Right lobe of liver (tissue), 6 donors: ENCODE results near the gene MAPKAPK5. TPM values are rescaled to one million over a fixed set of nuclear protein-coding genes. Genes with fewer than 3 reads are reported as not detected.

Source experiments
- ATAC-seq, 4 donors: fragments of 200-7000 bp; cut with Tn5 transposase; one replicate each; pipeline ENCODE4 v1.9.1; 2020; ENCODE audit warnings: mild to moderate bottlenecking in 4 of 4, moderate library complexity in 4 of 4
- DNase-seq, 3 donors: peaks; one replicate each; pipeline ENCODE4 v3.0.0-alpha.2; 2020
- H3K27ac ChIP-seq, 3 donors: fragments of 200-600 bp; one replicate each; pipeline ENCODE4 v1.8.0; 2022
- H3K27me3 ChIP-seq, 2 donors: fragments of 200-600 bp; one replicate each; pipeline ENCODE4 v1.8.0; 2022
- H3K36me3 ChIP-seq, 4 donors: fragments of 200-600 bp; sonication (generic) in 1 of 4; one replicate each; pipeline versions ENCODE4 v1.5.1 to v1.8.0; 2017 to 2022; ENCODE audit warnings: control low read depth in 1 of 4
- H3K4me1 ChIP-seq, 4 donors: fragments of 200-600 bp; sonication (generic) in 1 of 4; one replicate each; pipeline versions ENCODE4 v1.5.1 to v1.8.0; 2017 to 2022; ENCODE audit warnings: control low read depth in 1 of 4
- H3K4me3 ChIP-seq, 3 donors: fragments of 200-600 bp; one replicate each; pipeline ENCODE4 v1.8.0; 2022
- H3K9me3 ChIP-seq, 4 donors: fragments of 200-600 bp; sonication (generic) in 1 of 4; one replicate each; pipeline versions ENCODE4 v1.5.1 to v1.8.0; 2017 to 2022; ENCODE audit warnings: control low read depth in 1 of 4
- CTCF ChIP-seq, 4 donors: fragments of 200-600 bp in 3 of 4; fragments of 450-650 bp in 1 of 4; IDR thresholded peaks; one replicate each; pipeline versions ENCODE4 v1.5.1 to v1.8.0; 2016 to 2022; ENCODE audit warnings: antibody characterized with exemption in 4 of 4, mild to moderate bottlenecking in 2 of 4
- POLR2A ChIP-seq: fragments of 450-650 bp; IDR thresholded peaks from one replicate; pipeline ENCODE4 v1.6.1; 2017; ENCODE audit warnings: antibody characterized with exemption, mild to moderate bottlenecking
- WGBS: methylation state at CpG from one replicate; pipeline ENCODE4 v1.1.6; 2018; ENCODE audit warnings: low coverage, low lambda C conversion rate; ENCODE audit not compliant: insufficient coverage; ENCODE audit errors: missing lambda C conversion rate; 5-methylcytosine and 5-hydroxymethylcytosine counted together
- intact Hi-C, 2 donors: fragments of 100-400 bp; cut with DNase I; formaldehyde crosslinking; loops; one replicate each; pipeline versions ENCODE4 v1.11.2 to v1.14.1; 2022
- total RNA-seq, 6 experiments: library from RNA; depleted of rRNA in 2 of 6; stranded (reverse); fragments of >200 nt in 2 of 6; fragmentation: NEBNext Ultra II Directional in 3 of 6; extraction: Animal tissue kit (Norgen Biotek cat#: 25700) in 3 of 6; gene quantifications; one replicate each; pipeline versions ENCODE4 v1.1.0 to v1.2.4, GENCODE V29; 2016 to 2023
- donor health status: DM: no; HTN: yes; CAD: no.
- donor health status: DM: no; HTN: no; CAD: no.
- donor health status: DM: no; HTN: no; CAD: no.
- donor health status: DM: no; HTN: yes; CAD: no.
- donor health status: DM: no; HTN: yes; CAD: no.

Gene MAPKAPK5
- total RNA-seq, 6 experiments from 2014 or later = 18.0 to 28.1 (median 19.9) TPM

GRCh38 chr12:111838353-111838752 lies 3.7 kb upstream of the MAPKAPK5 start:
- ATAC-seq (no peak), DNase-seq (no peak)
- Histone ChIP-seq H3K4me3 (no peak overlapping the region), H3K4me1 (peaks cover 0 to 15% (median 6%) of the 10 kb centered on the region in 4 donors), H3K27ac (no peak overlapping the region), H3K27me3 (no peaks in the 10 kb centered on the region), H3K9me3 (no peaks in the 10 kb centered on the region), H3K36me3 (no peaks in the 10 kb centered on the region)
- intact Hi-C loops = no loop called here
- WGBS = 88% methylated on average over 3 of the region's 3 CpGs
- no peak for TF ChIP-seq POLR2A
- TF ChIP-seq CTCF (IDR thresholded peaks at IDR 0.05) = no peak

- intact Hi-C loops = no loop called here
- TF ChIP-seq CTCF (IDR thresholded peaks at IDR 0.05) = no peak
- no peak for TF ChIP-seq POLR2A
- H3K36me3 ChIP-seq = no peaks in the 10 kb centered on the region
- H3K4me3 ChIP-seq = peak overlapping the region; percentile 62 to 98 (median 94)
- H3K27me3 ChIP-seq = no peaks in the 10 kb centered on the region
- ATAC-seq = no peak
- H3K9me3 ChIP-seq = no peaks in the 10 kb centered on the region
- peaks cover 0 to 22% (median 11%) of the 10 kb centered on the region in 4 donors for H3K4me1 ChIP-seq
- WGBS = 39% methylated on average over 11 of the region's 11 CpGs
- peak overlapping the region in 2 of 3 donors; percentile 12 to 93 for H3K27ac ChIP-seq
- no peak for DNase-seq
Measured at GRCh38 chr12:111840807-111841206, 1.2 kb upstream of the MAPKAPK5 start.

- peaks cover 0 to 22% (median 11%) of the 10 kb centered on the region in 4 donors for H3K4me1 ChIP-seq
- H3K27me3 ChIP-seq = no peaks in the 10 kb centered on the region
- H3K27ac ChIP-seq = peak overlapping the region; percentile 87 to 94 (median 93)
- intact Hi-C loops = no loop called here
- DNase-seq (no peak), ATAC-seq (no peak)
- TF ChIP-seq CTCF (IDR thresholded peaks at IDR 0.05) (no peak), POLR2A (no peak)
- 2% methylated on average over 13 of the region's 13 CpGs for WGBS
- no peaks in the 10 kb centered on the region for H3K36me3 ChIP-seq
- H3K4me3 ChIP-seq = peak overlapping the region; percentile 62 to 98 (median 94)
- no peaks in the 10 kb centered on the region for H3K9me3 ChIP-seq
Measured at GRCh38 chr12:111841236-111841749, 735 bp upstream of the MAPKAPK5 start.

- peak overlapping the region; percentile 62 to 98 (median 94) for H3K4me3 ChIP-seq
- 2% methylated on average over 6 of the region's 44 CpGs for WGBS
- no peaks in the 10 kb centered on the region for H3K9me3 ChIP-seq
- intact Hi-C loops = no loop called here
- ATAC-seq = peak; percentile 21 to 44 (median 28)
- peak; percentile 31 to 60 (median 53) for DNase-seq
- H3K4me1 ChIP-seq = peaks cover 0 to 22% (median 11%) of the 10 kb centered on the region in 4 donors
- no peak for TF ChIP-seq CTCF (IDR thresholded peaks at IDR 0.05)
- no peak for TF ChIP-seq POLR2A
- H3K27ac ChIP-seq = peak overlapping the region; percentile 87 to 94 (median 93)
- H3K27me3 ChIP-seq = no peaks in the 10 kb centered on the region
- no peaks in the 10 kb centered on the region for H3K36me3 ChIP-seq
Measured at GRCh38 chr12:111842556-111843396, 748 bp downstream of the MAPKAPK5 start.
